ENCODE results near the gene ATP2B1.

The ATP2B1 gene

DNA sequence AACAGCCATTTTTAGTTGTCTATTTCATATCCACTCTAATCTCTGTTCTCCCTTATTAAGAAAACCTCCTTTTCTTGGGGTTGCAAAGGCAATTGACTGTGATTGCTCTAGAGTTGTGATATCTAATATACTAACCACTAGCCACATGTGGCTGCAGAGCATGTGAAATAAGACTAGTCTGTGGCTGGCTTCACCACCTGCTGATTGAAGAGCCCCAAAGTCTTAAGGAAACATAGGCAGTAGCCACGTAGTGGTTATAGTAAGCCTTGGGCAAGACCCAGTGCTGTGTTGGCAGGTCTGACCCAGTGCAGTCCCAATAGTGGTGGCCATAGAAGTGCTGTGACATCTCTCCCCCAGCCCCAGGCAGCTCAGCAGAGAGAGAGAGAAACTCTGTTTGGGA, 28.4 kb upstream of the ATP2B1 start:
- H3K4me3 ChIP-seq (ENCODE audit: low read depth, low read length): no peak overlapping the region
- DNase-seq: no peak
- H3K27me3 ChIP-seq (ENCODE audit: insufficient read depth, low read depth, severe bottlenecking): no peaks in the 10 kb centered on the region
- no peaks in the 10 kb centered on the region for H3K36me3 ChIP-seq
- no peak overlapping the region for H3K27ac ChIP-seq
- H3K9me3 ChIP-seq (ENCODE audit: severe bottlenecking): peaks cover 8% of the 10 kb centered on the region
- TF ChIP-seq, protein P1, sequence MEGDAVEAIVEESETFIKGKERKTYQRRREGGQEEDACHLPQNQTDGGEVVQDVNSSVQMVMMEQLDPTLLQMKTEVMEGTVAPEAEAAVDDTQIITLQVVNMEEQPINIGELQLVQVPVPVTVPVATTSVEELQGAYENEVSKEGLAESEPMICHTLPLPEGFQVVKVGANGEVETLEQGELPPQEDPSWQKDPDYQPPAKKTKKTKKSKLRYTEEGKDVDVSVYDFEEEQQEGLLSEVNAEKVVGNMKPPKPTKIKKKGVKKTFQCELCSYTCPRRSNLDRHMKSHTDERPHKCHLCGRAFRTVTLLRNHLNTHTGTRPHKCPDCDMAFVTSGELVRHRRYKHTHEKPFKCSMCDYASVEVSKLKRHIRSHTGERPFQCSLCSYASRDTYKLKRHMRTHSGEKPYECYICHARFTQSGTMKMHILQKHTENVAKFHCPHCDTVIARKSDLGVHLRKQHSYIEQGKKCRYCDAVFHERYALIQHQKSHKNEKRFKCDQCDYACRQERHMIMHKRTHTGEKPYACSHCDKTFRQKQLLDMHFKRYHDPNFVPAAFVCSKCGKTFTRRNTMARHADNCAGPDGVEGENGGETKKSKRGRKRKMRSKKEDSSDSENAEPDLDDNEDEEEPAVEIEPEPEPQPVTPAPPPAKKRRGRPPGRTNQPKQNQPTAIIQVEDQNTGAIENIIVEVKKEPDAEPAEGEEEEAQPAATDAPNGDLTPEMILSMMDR (IDR thresholded peaks at IDR 0.05; ENCODE audit: low read depth, low read length): no peak

DNA sequence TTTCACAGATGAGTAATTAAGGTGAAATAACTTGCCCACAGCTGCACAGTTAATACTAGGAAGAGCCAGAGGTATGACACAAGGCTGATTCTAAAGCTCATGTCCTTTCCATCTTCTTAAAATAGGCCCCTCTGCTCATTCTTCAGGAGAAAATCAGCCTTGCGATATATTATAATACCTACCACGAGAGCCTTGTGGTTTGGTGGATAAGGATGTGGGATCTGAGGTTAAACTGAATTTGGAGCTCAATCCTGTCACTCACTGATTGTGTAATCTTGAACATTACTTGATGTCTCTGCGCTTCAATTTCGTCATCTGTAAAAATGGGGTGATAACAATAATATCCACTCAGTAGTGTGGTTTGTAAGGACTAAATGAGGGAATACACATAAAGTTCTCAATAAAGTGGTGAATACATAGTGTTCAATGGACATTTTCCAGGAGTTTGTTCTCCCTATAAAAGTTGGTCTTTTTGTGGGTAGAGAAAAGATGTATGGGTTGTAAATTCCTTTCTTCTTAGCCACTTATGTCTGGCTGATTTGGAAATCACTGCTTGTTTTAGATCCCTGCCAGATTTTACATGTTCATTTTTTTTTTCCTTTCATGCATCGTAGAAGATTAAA, 25.1 kb upstream of the ATP2B1 start:
- no peak for DNase-seq
- Histone ChIP-seq H3K36me3 (no peaks in the 10 kb centered on the region), H3K27me3 (ENCODE audit: insufficient read depth, low read depth, severe bottlenecking) (no peaks in the 10 kb centered on the region), H3K4me3 (ENCODE audit: low read depth, low read length) (no peak overlapping the region), H3K27ac (no peak overlapping the region), H3K9me3 (ENCODE audit: severe bottlenecking) (no peaks in the 10 kb centered on the region)
- TF ChIP-seq, protein P1 (IDR thresholded peaks at IDR 0.05; ENCODE audit: low read depth, low read length): no peak

DNA sequence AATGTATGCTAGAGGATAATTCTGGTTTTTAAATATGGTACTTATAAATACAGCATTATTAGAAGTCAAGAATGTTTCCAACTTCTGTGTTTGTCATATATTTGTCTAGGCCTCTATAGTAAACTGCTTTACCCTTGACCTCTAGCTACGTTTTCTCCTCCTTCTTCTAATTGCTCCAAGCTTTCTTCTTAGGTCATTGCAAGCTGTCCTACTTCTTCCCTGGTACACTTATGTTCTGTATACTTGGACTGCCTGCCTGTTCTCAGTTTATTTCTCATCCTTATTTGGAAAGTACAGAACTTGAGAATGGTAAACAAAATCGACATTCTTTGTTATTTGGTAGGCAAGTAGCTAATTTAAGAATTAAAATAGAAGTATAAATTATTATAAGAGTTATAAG, 23.9 kb upstream of the ATP2B1 start:
- no peaks in the 10 kb centered on the region for H3K36me3 ChIP-seq
- no peak overlapping the region for H3K27ac ChIP-seq
- no peaks in the 10 kb centered on the region for H3K27me3 ChIP-seq (ENCODE audit: insufficient read depth, low read depth, severe bottlenecking)
- H3K4me3 ChIP-seq (ENCODE audit: low read depth, low read length): no peak overlapping the region
- TF ChIP-seq, protein P1 (IDR thresholded peaks at IDR 0.05; ENCODE audit: low read depth, low read length): no peak
- H3K9me3 ChIP-seq (ENCODE audit: severe bottlenecking): no peaks in the 10 kb centered on the region
- no peak for DNase-seq

DNA sequence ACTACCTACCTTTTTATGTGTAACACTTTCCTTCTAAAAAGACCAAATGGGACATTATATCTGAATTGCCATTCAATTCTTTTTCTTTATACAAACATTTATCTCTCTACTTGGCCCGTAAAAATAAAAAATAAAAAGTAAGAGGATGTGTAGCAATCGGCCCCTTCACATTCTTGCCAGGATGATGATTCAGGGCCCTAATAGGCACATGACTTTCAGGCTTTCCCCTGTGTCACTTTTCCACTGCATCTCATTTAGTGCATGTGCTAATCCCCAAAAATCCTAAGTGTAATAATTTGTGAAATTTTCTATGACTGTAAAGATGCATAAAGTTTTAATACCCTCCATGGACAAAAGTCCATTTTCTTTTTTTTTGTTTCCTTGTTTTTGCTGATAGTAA, 23.0 kb upstream of the ATP2B1 start:
- Histone ChIP-seq H3K4me3 (ENCODE audit: low read depth, low read length) (no peak overlapping the region), H3K36me3 (no peaks in the 10 kb centered on the region), H3K27me3 (ENCODE audit: insufficient read depth, low read depth, severe bottlenecking) (no peaks in the 10 kb centered on the region), H3K27ac (no peak overlapping the region), H3K9me3 (ENCODE audit: severe bottlenecking) (no peaks in the 10 kb centered on the region)
- no peak for DNase-seq
- TF ChIP-seq, protein P1 (IDR thresholded peaks at IDR 0.05; ENCODE audit: low read depth, low read length): no peak

DNA sequence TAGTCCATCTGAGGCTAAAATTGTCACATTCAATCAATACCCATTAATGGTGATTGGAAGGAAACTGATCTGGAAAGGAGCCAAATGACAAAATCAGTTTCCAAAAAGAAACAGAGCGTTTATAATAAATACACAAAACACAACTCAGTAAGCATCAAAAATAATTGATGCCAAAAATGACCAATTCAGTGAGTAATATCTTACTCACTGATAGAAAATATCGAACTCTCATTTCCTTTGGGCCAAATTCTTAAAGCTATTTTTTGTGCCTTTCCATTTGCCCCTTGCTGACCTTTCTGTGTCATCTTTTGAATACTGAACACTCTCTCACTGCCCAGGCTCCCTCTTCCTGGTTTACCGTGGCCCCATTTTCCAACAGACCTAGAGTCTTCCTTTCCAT, 22.5 kb upstream of the ATP2B1 start:
- Histone ChIP-seq H3K4me3 (ENCODE audit: low read depth, low read length) (no peak overlapping the region), H3K9me3 (ENCODE audit: severe bottlenecking) (no peaks in the 10 kb centered on the region), H3K27ac (no peak overlapping the region), H3K27me3 (ENCODE audit: insufficient read depth, low read depth, severe bottlenecking) (no peaks in the 10 kb centered on the region), H3K36me3 (no peaks in the 10 kb centered on the region)
- no peak for DNase-seq
- TF ChIP-seq, protein P1 (IDR thresholded peaks at IDR 0.05; ENCODE audit: low read depth, low read length): no peak

DNA sequence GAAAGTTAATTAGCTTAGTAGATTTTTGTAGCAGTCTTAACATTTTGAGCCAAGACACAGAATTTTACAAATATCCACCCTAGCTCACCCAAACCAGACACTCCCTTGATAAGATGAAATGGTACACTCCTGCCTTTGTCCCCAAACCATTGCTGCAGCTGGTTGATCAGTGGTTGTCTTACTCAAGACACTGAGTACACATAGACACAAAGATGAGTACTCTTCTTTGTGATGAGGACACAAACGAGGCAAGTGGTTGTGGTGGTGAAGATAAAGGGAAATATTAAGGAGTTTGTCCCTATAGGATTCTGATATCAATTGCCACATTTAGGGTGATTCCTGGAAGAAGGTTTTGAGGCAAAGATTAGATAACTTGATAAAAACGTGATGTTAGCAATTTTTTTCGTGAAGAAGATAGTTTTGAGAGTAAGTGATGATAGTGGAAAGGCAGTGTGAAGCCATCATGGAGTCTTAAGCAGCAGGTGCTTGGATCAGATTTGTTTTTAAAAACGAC, 21.4 kb upstream of the ATP2B1 start:
- H3K9me3 ChIP-seq (ENCODE audit: severe bottlenecking): no peaks in the 10 kb centered on the region
- H3K27me3 ChIP-seq (ENCODE audit: insufficient read depth, low read depth, severe bottlenecking): no peaks in the 10 kb centered on the region
- H3K27ac ChIP-seq: no peak overlapping the region
- TF ChIP-seq, protein P1 (IDR thresholded peaks at IDR 0.05; ENCODE audit: low read depth, low read length): no peak
- no peak overlapping the region for H3K4me3 ChIP-seq (ENCODE audit: low read depth, low read length)
- no peak for DNase-seq
- H3K36me3 ChIP-seq: no peaks in the 10 kb centered on the region

Data from WERI-Rb-1 (cell line).